Ovary (tissue), 9 donors: ENCODE data around the gene ABCC3. TPM values are rescaled to one million over a fixed set of nuclear protein-coding genes. Genes with fewer than 3 reads are reported as not detected.

Source experiments
- DNase-seq, 5 donors: peaks; one replicate each; pipeline ENCODE4 v3.0.0-alpha.2; 2019 to 2020
- H3K27ac ChIP-seq, 2 donors: fragments of 200-600 bp; one replicate each; pipeline versions ENCODE4 v1.5.1 to v1.8.0; 2019 to 2022
- H3K27me3 ChIP-seq: fragments of 200-600 bp; one replicate; pipeline ENCODE4 v1.8.0; 2022
- H3K36me3 ChIP-seq: fragments of 200-600 bp; sonication (generic); one replicate; pipeline ENCODE4 v1.5.1; 2019
- H3K4me1 ChIP-seq: one replicate; pipeline ENCODE4 v1.8.1; 2013; ENCODE audit warnings: mild to moderate bottlenecking, moderate library complexity; ENCODE audit not compliant: insufficient read depth
- H3K4me3 ChIP-seq: fragments of 200-600 bp; sonication (generic); one replicate; pipeline ENCODE4 v1.5.1; 2017
- H3K9me3 ChIP-seq, 2 donors: fragments of 200-600 bp in 1 of 2; sonication (generic) in 1 of 2; one replicate each; pipeline versions ENCODE4 v1.5.1 to v1.8.1; 2013 to 2019; ENCODE audit warnings: mild to moderate bottlenecking in 1 of 2, moderate library complexity in 1 of 2
- EP300 ChIP-seq: sonication (generic); formaldehyde crosslinking; IDR thresholded peaks from one replicate; pipeline ENCODE4 v1.6.1; 2017; ENCODE audit warnings: antibody characterized with exemption
- POLR2A ChIP-seq: fragments of 450-650 bp; IDR thresholded peaks from one replicate; pipeline ENCODE4 v1.6.1; 2017; ENCODE audit warnings: antibody characterized with exemption, mild to moderate bottlenecking, moderate library complexity
- WGBS, 3 donors: extraction: QIAGEN DNeasy Blood & Tissue Kit in 1 of 3; methylation state at CpG; one replicate each; pipeline versions ENCODE4 v1.1.5 to v1.1.7; 2013 to 2017; 5-methylcytosine and 5-hydroxymethylcytosine counted together
- intact Hi-C, 4 donors: fragments of 100-400 bp; cut with DNase I; formaldehyde crosslinking; loops; one replicate each; pipeline versions ENCODE4 v1.11.0 to v1.15.1; 2022 to 2023
- polyA plus RNA-seq, 2 donors: library from polyadenylated mRNA; stranded (reverse); fragments of 200-250 nt in 1 of 2; fragments of 350-450 nt in 1 of 2; fragmentation: Illumina TruSeq in 1 of 2; extraction: RNeasy Lipid Tissue Mini Kit (QIAGEN cat#74804) in 1 of 2; gene quantifications; one replicate each; pipeline ENCODE4 v1.2.3, GENCODE V29; 2013 to 2014
- total RNA-seq, 7 donors: library from RNA; depleted of rRNA in 2 of 7; stranded (reverse); fragments of >200 nt in 2 of 7; fragmentation: NEBNext Ultra II Directional in 3 of 7; extraction: Animal tissue kit (Norgen Biotek cat#: 25700) in 3 of 7; gene quantifications; one replicate each; pipeline versions ENCODE4 v1.1.0 to v1.2.4, GENCODE V29; 2016 to 2023
- TF ChIP-seq, protein P1 (sequence below), 3 donors: fragments of 450-650 bp in 2 of 3; fragments of 200-600 bp in 1 of 3; IDR thresholded peaks; one replicate each; pipeline versions ENCODE4 v1.5.1 to v1.8.0; 2016 to 2022; ENCODE audit warnings: antibody characterized with exemption in 3 of 3, mild to moderate bottlenecking in 1 of 3
- donor health status: DM: no; HTN: no; CAD: no; lungs with moderate emphysema.
- donor health status: DM: no; HTN: no; CAD: no.
- donor health status: Bipolar disorder and iron deficiency.
- donor health status: DM: yes; HTN: yes; CAD: no.
- donor health status: DM: no; HTN: no; CAD: no.
- donor health status: DM: yes; HTN: yes; CAD: no.

The ABCC3 gene
- total and polyA plus RNA-seq, 9 donors: 1.4 to 14.2 (median 5.2) TPM

DNA sequence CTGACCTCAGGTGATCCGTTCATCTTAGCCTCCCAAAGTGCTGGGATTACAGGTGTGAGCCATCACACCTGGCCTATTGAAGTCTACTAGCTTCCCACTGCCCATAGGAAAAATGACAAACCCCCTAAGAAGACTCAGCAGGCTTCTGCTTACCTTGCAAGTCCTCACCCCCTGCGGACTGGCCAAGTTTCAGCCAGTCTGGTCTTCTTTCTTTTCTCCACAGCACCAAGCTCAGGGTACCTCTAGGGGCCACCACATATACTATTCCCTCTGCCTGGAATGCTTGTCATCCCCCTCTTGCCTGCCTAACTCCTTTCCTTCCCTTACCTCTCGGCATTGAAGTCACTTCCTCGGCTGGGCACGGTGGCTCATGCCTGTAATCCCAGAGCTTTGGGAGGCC, 31.2 kb downstream of the ABCC3 start:
- WGBS, 3 donors: 77 to 82% (median 79%) methylated on average over 5 of the region's 5 CpGs
- no peak overlapping the region for H3K27ac ChIP-seq
- no peak for DNase-seq
- intact Hi-C loops: no loop called here
- H3K36me3 ChIP-seq: no peaks in the 10 kb centered on the region
- no peak for TF ChIP-seq EP300
- no peak for TF ChIP-seq POLR2A
- TF ChIP-seq, protein P1, sequence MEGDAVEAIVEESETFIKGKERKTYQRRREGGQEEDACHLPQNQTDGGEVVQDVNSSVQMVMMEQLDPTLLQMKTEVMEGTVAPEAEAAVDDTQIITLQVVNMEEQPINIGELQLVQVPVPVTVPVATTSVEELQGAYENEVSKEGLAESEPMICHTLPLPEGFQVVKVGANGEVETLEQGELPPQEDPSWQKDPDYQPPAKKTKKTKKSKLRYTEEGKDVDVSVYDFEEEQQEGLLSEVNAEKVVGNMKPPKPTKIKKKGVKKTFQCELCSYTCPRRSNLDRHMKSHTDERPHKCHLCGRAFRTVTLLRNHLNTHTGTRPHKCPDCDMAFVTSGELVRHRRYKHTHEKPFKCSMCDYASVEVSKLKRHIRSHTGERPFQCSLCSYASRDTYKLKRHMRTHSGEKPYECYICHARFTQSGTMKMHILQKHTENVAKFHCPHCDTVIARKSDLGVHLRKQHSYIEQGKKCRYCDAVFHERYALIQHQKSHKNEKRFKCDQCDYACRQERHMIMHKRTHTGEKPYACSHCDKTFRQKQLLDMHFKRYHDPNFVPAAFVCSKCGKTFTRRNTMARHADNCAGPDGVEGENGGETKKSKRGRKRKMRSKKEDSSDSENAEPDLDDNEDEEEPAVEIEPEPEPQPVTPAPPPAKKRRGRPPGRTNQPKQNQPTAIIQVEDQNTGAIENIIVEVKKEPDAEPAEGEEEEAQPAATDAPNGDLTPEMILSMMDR (IDR thresholded peaks at IDR 0.05): no peak
- peaks cover 2% of the 10 kb centered on the region for H3K4me1 ChIP-seq
- no peaks in the 10 kb centered on the region for H3K9me3 ChIP-seq
- H3K4me3 ChIP-seq: no peak overlapping the region
- H3K27me3 ChIP-seq: no peaks in the 10 kb centered on the region

GRCh38 chr17:50666316-50666715, 31.6 kb downstream of the ABCC3 start:
- no peaks in the 10 kb centered on the region for H3K9me3 ChIP-seq
- WGBS, 3 donors: 92 to 96% (median 95%) methylated on average over 8 of the region's 8 CpGs
- H3K4me1 ChIP-seq: peaks cover 2% of the 10 kb centered on the region
- no peak for DNase-seq
- intact Hi-C loops: no loop called here
- TF ChIP-seq EP300 (no peak), POLR2A (no peak)
- TF ChIP-seq, protein P1 (IDR thresholded peaks at IDR 0.05): no peak
- H3K27me3 ChIP-seq: no peaks in the 10 kb centered on the region
- no peaks in the 10 kb centered on the region for H3K36me3 ChIP-seq
- no peak overlapping the region for H3K27ac ChIP-seq
- no peak overlapping the region for H3K4me3 ChIP-seq

- no peak for TF ChIP-seq POLR2A
- TF ChIP-seq EP300: no peak
- TF ChIP-seq, protein P1 (IDR thresholded peaks at IDR 0.05): no peak
- Histone ChIP-seq H3K9me3 (no peaks in the 10 kb centered on the region), H3K27ac (no peak overlapping the region), H3K4me3 (no peak overlapping the region), H3K36me3 (no peaks in the 10 kb centered on the region), H3K4me1 (no peaks in the 10 kb centered on the region), H3K27me3 (no peaks in the 10 kb centered on the region)
- intact Hi-C loops: no loop called here
- WGBS, 3 donors: 93 to 97% (median 95%) methylated on average over 14 of the region's 14 CpGs
- no peak for DNase-seq
Measured at GRCh38 chr17:50667259-50668024, 32.8 kb downstream of the ABCC3 start.

GRCh38 chr17:50668025-50668837, 33.5 kb downstream of the ABCC3 start:
- DNase-seq: no peak
- no peaks in the 10 kb centered on the region for H3K9me3 ChIP-seq
- TF ChIP-seq, protein P1 (IDR thresholded peaks at IDR 0.05): no peak
- no peak for TF ChIP-seq POLR2A
- TF ChIP-seq EP300: no peak
- no peaks in the 10 kb centered on the region for H3K27me3 ChIP-seq
- WGBS, 3 donors: 35 to 44% (median 42%) methylated on average over 8 of the region's 8 CpGs
- no peaks in the 10 kb centered on the region for H3K36me3 ChIP-seq
- H3K4me1 ChIP-seq: no peaks in the 10 kb centered on the region
- intact Hi-C loops: no loop called here
- no peak overlapping the region for H3K27ac ChIP-seq
- H3K4me3 ChIP-seq: no peak overlapping the region
